Lower leg skin (tissue), 3 donors: ENCODE results near the gene ENPP3.

Source experiments
- POLR2A ChIP-seq, 2 donors: fragments of 450-650 bp; IDR thresholded peaks; one replicate each; pipeline ENCODE4 v1.6.1; 2016 to 2017; ENCODE audit warnings: antibody characterized with exemption in 2 of 2, mild to moderate bottlenecking in 1 of 2, moderate library complexity in 1 of 2
- TF ChIP-seq, protein P1 (sequence below), 3 donors: fragments of 450-650 bp; IDR thresholded peaks; one replicate each; pipeline ENCODE4 v1.5.1; 2016; ENCODE audit warnings: antibody characterized with exemption in 3 of 3, mild to moderate bottlenecking in 3 of 3, moderate library complexity in 2 of 3

DNA sequence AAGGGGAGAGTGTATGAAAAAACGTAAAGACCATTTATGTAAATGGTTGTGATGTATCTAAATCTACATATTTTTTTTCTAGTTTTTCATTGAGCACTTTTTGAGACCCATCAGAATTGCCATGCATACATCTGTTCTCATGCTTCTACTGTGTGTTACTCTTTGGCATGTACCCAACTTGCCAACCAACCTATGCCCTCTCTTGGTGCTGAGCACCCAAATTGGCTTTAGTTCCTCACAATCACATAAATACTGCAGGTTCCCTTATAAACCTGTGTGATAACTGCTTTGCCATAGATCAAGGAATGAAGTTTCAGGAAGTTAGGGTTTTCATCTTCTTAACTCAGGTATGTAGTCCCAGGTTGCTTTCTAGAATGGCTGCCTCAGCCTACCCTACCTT, 7.8 kb downstream of the ENPP3 start:
- TF ChIP-seq, protein P1, sequence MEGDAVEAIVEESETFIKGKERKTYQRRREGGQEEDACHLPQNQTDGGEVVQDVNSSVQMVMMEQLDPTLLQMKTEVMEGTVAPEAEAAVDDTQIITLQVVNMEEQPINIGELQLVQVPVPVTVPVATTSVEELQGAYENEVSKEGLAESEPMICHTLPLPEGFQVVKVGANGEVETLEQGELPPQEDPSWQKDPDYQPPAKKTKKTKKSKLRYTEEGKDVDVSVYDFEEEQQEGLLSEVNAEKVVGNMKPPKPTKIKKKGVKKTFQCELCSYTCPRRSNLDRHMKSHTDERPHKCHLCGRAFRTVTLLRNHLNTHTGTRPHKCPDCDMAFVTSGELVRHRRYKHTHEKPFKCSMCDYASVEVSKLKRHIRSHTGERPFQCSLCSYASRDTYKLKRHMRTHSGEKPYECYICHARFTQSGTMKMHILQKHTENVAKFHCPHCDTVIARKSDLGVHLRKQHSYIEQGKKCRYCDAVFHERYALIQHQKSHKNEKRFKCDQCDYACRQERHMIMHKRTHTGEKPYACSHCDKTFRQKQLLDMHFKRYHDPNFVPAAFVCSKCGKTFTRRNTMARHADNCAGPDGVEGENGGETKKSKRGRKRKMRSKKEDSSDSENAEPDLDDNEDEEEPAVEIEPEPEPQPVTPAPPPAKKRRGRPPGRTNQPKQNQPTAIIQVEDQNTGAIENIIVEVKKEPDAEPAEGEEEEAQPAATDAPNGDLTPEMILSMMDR (IDR thresholded peaks at IDR 0.05) = no peak
- TF ChIP-seq POLR2A (IDR thresholded peaks at IDR 0.05) = no peak
